OCI-LY1 (cell line): ENCODE results near the gene GBP2.

Experiments
- H2AFZ ChIP-seq: fragments of 200-600 bp; sonication (generic), shearing (Covaris generic); 2 replicates; pipeline ENCODE4 v1.6.0; 2014; ENCODE audit warnings: antibody characterized with exemption, mild to moderate bottlenecking, low read length
- H3F3A ChIP-seq: fragments of 200-600 bp; sonication (generic), shearing (Covaris generic); 2 replicates; pipeline ENCODE4 v1.6.0; 2014; ENCODE audit warnings: mild to moderate bottlenecking, antibody characterized with exemption, low read length, moderate library complexity; ENCODE audit not compliant: insufficient read depth
- H3K27ac ChIP-seq: fragments of 200-600 bp; sonication (generic); 2 replicates; pipeline ENCODE4 v1.5.1; 2014; ENCODE audit warnings: low read length, mixed run types, mild to moderate bottlenecking, low read depth; ENCODE audit not compliant: poor library complexity, severe bottlenecking
- H3K27me3 ChIP-seq: fragments of 200-600 bp; sonication (generic); 2 replicates; pipeline ENCODE4 v1.6.0; 2014; ENCODE audit warnings: antibody characterized with exemption, mild to moderate bottlenecking, low read length, moderate library complexity; ENCODE audit not compliant: insufficient read depth
- H3K36me3 ChIP-seq: fragments of 200-600 bp; sonication (generic); 2 replicates; pipeline ENCODE4 v1.6.1; 2014; ENCODE audit warnings: mild to moderate bottlenecking, antibody characterized with exemption, low read length, moderate library complexity, mixed read lengths; ENCODE audit not compliant: insufficient read depth
- H3K4me1 ChIP-seq: fragments of 200-600 bp; sonication (generic); 2 replicates; pipeline ENCODE4 v1.5.1; 2014; ENCODE audit warnings: mild to moderate bottlenecking, low read length, moderate library complexity; ENCODE audit not compliant: insufficient read depth, severe bottlenecking
- H3K4me2 ChIP-seq: fragments of 200-600 bp; sonication (generic), shearing (Covaris generic); 2 replicates; pipeline ENCODE4 v1.6.1; 2014; ENCODE audit warnings: low read length
- H3K4me3 ChIP-seq: fragments of 200-600 bp; sonication (generic); 2 replicates; pipeline ENCODE4 v1.5.1; 2014; ENCODE audit warnings: low read length, low read depth, mild to moderate bottlenecking, mixed read lengths; ENCODE audit not compliant: poor library complexity, severe bottlenecking
- H3K79me2 ChIP-seq: fragments of 200-600 bp; shearing (Covaris generic); 2 replicates; pipeline ENCODE4 v1.6.1; 2016; ENCODE audit warnings: mixed run types, low read length, mixed read lengths; ENCODE audit not compliant: insufficient read depth
- H3K9ac ChIP-seq: fragments of 200-600 bp; sonication (generic), shearing (Covaris generic); 2 replicates; pipeline ENCODE4 v1.6.1; 2014; ENCODE audit warnings: mild to moderate bottlenecking, low read length, mixed read lengths
- H3K9me2 ChIP-seq: fragments of 200-600 bp; sonication (generic), shearing (Covaris generic); 2 replicates; pipeline ENCODE4 v1.6.1; 2014; ENCODE audit warnings: low read depth, mild to moderate bottlenecking, low read length, mixed read lengths
- H3K9me3 ChIP-seq: fragments of 200-600 bp; shearing (Covaris generic); 2 replicates; pipeline ENCODE4 v1.6.1; 2014; ENCODE audit warnings: low read length, mixed read lengths
- H4K20me1 ChIP-seq: fragments of 200-600 bp; sonication (generic), shearing (Covaris generic); 2 replicates; pipeline ENCODE4 v1.6.0; 2016; ENCODE audit warnings: mild to moderate bottlenecking, low read length; ENCODE audit not compliant: insufficient read depth
- CTCF ChIP-seq: fragments of 200-600 bp; sonication (generic), shearing (Covaris generic); IDR thresholded peaks from 2 replicates; pipeline ENCODE4 v1.5.1; 2017; ENCODE audit warnings: mild to moderate bottlenecking, antibody characterized with exemption, low read length, moderate library complexity, mixed read lengths
- EZH2 ChIP-seq: fragments of 200-600 bp; sonication (generic), shearing (Covaris generic); IDR thresholded peaks from 2 replicates; pipeline ENCODE4 v1.8.0; 2017; ENCODE audit warnings: borderline replicate concordance, mixed run types, mild to moderate bottlenecking, antibody characterized with exemption, low read length, moderate library complexity, mixed read lengths

GBP2 gene

GRCh38 chr1:89070509-89070908, 55.4 kb downstream of the GBP2 start:
- no peak overlapping the region for H3K4me2 ChIP-seq
- no peaks in the 10 kb centered on the region for H3K4me1 ChIP-seq
- no peaks in the 10 kb centered on the region for H3K9me2 ChIP-seq
- H2AFZ ChIP-seq = no peak overlapping the region
- no peaks in the 10 kb centered on the region for H3K36me3 ChIP-seq
- H4K20me1 ChIP-seq = no peaks in the 10 kb centered on the region
- H3K27ac ChIP-seq = no peak overlapping the region
- no peaks in the 10 kb centered on the region for H3K27me3 ChIP-seq
- H3K4me3 ChIP-seq = no peak overlapping the region
- H3K79me2 ChIP-seq = no peaks in the 10 kb centered on the region
- no peaks in the 10 kb centered on the region for H3K9me3 ChIP-seq
- no peak for TF ChIP-seq EZH2
- no peak for TF ChIP-seq CTCF
- no peaks in the 10 kb centered on the region for H3F3A ChIP-seq
- no peak overlapping the region for H3K9ac ChIP-seq

- Histone ChIP-seq H3K4me2 (no peak overlapping the region), H3K27ac (no peak overlapping the region), H4K20me1 (no peaks in the 10 kb centered on the region), H3F3A (no peaks in the 10 kb centered on the region), H3K4me1 (no peaks in the 10 kb centered on the region), H3K79me2 (no peaks in the 10 kb centered on the region), H2AFZ (no peak overlapping the region), H3K9me3 (no peaks in the 10 kb centered on the region), H3K9ac (no peak overlapping the region), H3K27me3 (no peaks in the 10 kb centered on the region), H3K4me3 (no peak overlapping the region), H3K36me3 (no peaks in the 10 kb centered on the region), H3K9me2 (no peaks in the 10 kb centered on the region)
- no peak for TF ChIP-seq CTCF
- TF ChIP-seq EZH2 = no peak
Observed at GRCh38 chr1:89069951-89070350, 56.0 kb downstream of the GBP2 start.

GRCh38 chr1:89068291-89068690, 57.6 kb downstream of the GBP2 start:
- Histone ChIP-seq H3K79me2 (no peaks in the 10 kb centered on the region), H3K9me2 (no peaks in the 10 kb centered on the region), H3K27ac (no peak overlapping the region), H4K20me1 (no peaks in the 10 kb centered on the region), H3K27me3 (no peaks in the 10 kb centered on the region), H2AFZ (no peak overlapping the region), H3F3A (no peaks in the 10 kb centered on the region), H3K4me3 (no peak overlapping the region), H3K9ac (no peak overlapping the region), H3K4me2 (no peak overlapping the region), H3K4me1 (no peaks in the 10 kb centered on the region), H3K9me3 (no peaks in the 10 kb centered on the region), H3K36me3 (no peaks in the 10 kb centered on the region)
- TF ChIP-seq EZH2 (no peak), CTCF (no peak)
